Lung (tissue), 12 donors: ENCODE measurements around the gene TOR1A. TPM values are rescaled to one million over a fixed set of nuclear protein-coding genes. Genes with fewer than 3 reads are reported as not detected.

Source experiments
- ATAC-seq: fragments of 200-7000 bp; cut with Tn5 transposase; one replicate; pipeline ENCODE4 v1.9.1; 2020; ENCODE audit warnings: moderate number of reproducible peaks; ENCODE audit not compliant: insufficient read depth, low FRiP score
- DNase-seq, 3 donors: peaks; one replicate each; pipeline ENCODE4 v3.0.0-alpha.2; 2013 to 2017
- H3K27ac ChIP-seq, 2 donors: one replicate each; pipeline ENCODE4 v1.5.1; 2013; ENCODE audit warnings: mild to moderate bottlenecking in 2 of 2, moderate library complexity in 2 of 2, control low read depth in 1 of 2, inconsistent platforms in 1 of 2, low read depth in 1 of 2, low read length in 1 of 2
- H3K27me3 ChIP-seq, 3 donors: one replicate each; pipeline ENCODE4 v1.5.1; 2013; ENCODE audit warnings: low read length in 2 of 3; ENCODE audit not compliant: control insufficient read depth in 3 of 3, insufficient read depth in 3 of 3
- H3K36me3 ChIP-seq, 4 donors: one replicate each; pipeline ENCODE4 v1.5.1; 2013; ENCODE audit warnings: low read length in 4 of 4, mild to moderate bottlenecking in 1 of 4, moderate library complexity in 1 of 4; ENCODE audit not compliant: control insufficient read depth in 4 of 4, insufficient read depth in 4 of 4
- H3K4me1 ChIP-seq, 5 donors: one replicate each; pipeline ENCODE4 v1.5.1; 2013; ENCODE audit warnings: low read length in 5 of 5, mild to moderate bottlenecking in 2 of 5, moderate library complexity in 1 of 5; ENCODE audit not compliant: control insufficient read depth in 5 of 5, insufficient read depth in 5 of 5
- H3K4me3 ChIP-seq: one replicate; pipeline ENCODE4 v1.5.1; 2013; ENCODE audit warnings: mild to moderate bottlenecking, control low read depth, moderate library complexity
- H3K9ac ChIP-seq, 2 donors: one replicate each; pipeline ENCODE4 v1.5.1; 2013; ENCODE audit warnings: low read length in 2 of 2, control low read depth in 1 of 2; ENCODE audit not compliant: insufficient read depth in 1 of 2
- H3K9me3 ChIP-seq, 4 donors: one replicate each; pipeline ENCODE4 v1.5.1; 2013; ENCODE audit warnings: low read length in 3 of 4, mild to moderate bottlenecking in 1 of 4, moderate library complexity in 1 of 4; ENCODE audit not compliant: control insufficient read depth in 4 of 4, insufficient read depth in 3 of 4
- CTCF ChIP-seq: IDR thresholded peaks from 2 replicates; pipeline ENCODE4 v1.5.1; 2012; ENCODE audit warnings: mild to moderate bottlenecking; ENCODE audit errors: control extremely low read depth, extremely low read depth
- WGBS, 2 donors: extraction: QIAGEN DNeasy Blood & Tissue Kit; methylation state at CpG; one replicate each; pipeline ENCODE4 v1.1.7; 2013; 5-methylcytosine and 5-hydroxymethylcytosine counted together
- polyA plus RNA-seq, 2 donors: library from polyadenylated mRNA; stranded (reverse); fragments of 200-250 nt; gene quantifications; one replicate each; pipeline ENCODE4 v1.2.1, GENCODE V29; 2013
- total RNA-seq, 2 donors: library from RNA; depleted of rRNA in 1 of 2; stranded (reverse); fragments of >200 nt in 1 of 2; gene quantifications; one replicate each; pipeline ENCODE4 v1.2.1, GENCODE V29; 2014 to 2021
- donor health status: control.
- donor health status: control.
- donor health status: Bipolar disorder and iron deficiency.
- donor health status: healthy.
- donor health status: DM: yes; HTN: yes; CAD: no.

Gene TOR1A
- total and polyA plus RNA-seq, 4 donors = 19.1 to 41.8 (median 28.4) TPM

- Histone ChIP-seq H3K27ac (no peak overlapping the region), H3K9me3 (no peaks in the 10 kb centered on the region), H3K9ac (no peak overlapping the region), H3K4me3 (no peak overlapping the region), H3K27me3 (no peaks in the 10 kb centered on the region), H3K36me3 (peaks cover 4 to 50% (median 10%) of the 10 kb centered on the region in 4 donors), H3K4me1 (no peaks in the 10 kb centered on the region)
- 59 to 79% methylated on average over 17 of the region's 17 CpGs for WGBS, 2 donors
- TF ChIP-seq CTCF = no peak
- DNase-seq (no peak), ATAC-seq (no peak)
These were observed 42.6 kb upstream of the TOR1A start for GRCh38 chr9:129866394-129867135.

GRCh38 chr9:129865668-129866320 lies 41.9 kb upstream of the TOR1A start:
- Histone ChIP-seq H3K9me3 (no peaks in the 10 kb centered on the region), H3K9ac (no peak overlapping the region), H3K4me1 (no peaks in the 10 kb centered on the region), H3K36me3 (peaks cover 7 to 58% (median 13%) of the 10 kb centered on the region in 4 donors), H3K4me3 (no peak overlapping the region), H3K27ac (no peak overlapping the region), H3K27me3 (no peaks in the 10 kb centered on the region)
- no peak for ATAC-seq
- TF ChIP-seq CTCF = no peak
- DNase-seq = no peak
- WGBS, 2 donors = 75 to 83% methylated on average over 14 of the region's 14 CpGs

- no peaks in the 10 kb centered on the region for H3K4me1 ChIP-seq
- H3K9ac ChIP-seq = no peak overlapping the region
- H3K9me3 ChIP-seq = no peaks in the 10 kb centered on the region
- no peak overlapping the region for H3K4me3 ChIP-seq
- no peak overlapping the region for H3K27ac ChIP-seq
- TF ChIP-seq CTCF = no peak
- H3K27me3 ChIP-seq = no peaks in the 10 kb centered on the region
- ATAC-seq (no peak), DNase-seq (no peak)
- peaks cover 7 to 60% (median 13%) of the 10 kb centered on the region in 4 donors for H3K36me3 ChIP-seq
- 62 to 63% methylated on average over 11 of the region's 11 CpGs for WGBS, 2 donors
These were observed 41.2 kb upstream of the TOR1A start for GRCh38 chr9:129864991-129865647.
